T47D (cell line): ENCODE data around the gene SLC44A3.
"Not testable (repeated sequence)": the region's sequence is repeated elsewhere in the genome, so short reads cannot be mapped to it uniquely, and the experiment has no call there.

ENCODE experiments used
- DNase-seq, 2 experiments: peaks; one replicate each; pipeline versions ENCODE4 v3.0.0 to v3.0.0-alpha.2; 2011 to 2012; ENCODE audit warnings: low read depth in 1 of 2, low spot score in 1 of 2
- JUND ChIP-seq: IDR thresholded peaks from 2 replicates; pipeline ENCODE4 v1.6.1; 2012; ENCODE audit warnings: low read depth
- in situ Hi-C: cut with HindIII; loops from 2 replicates; pipeline ENCODE4 v1.10.0; 2016; ENCODE audit warnings: low sequenced_read_pairs, low pct_unique_long_range_greater_than_20kb

Gene SLC44A3

GRCh38 chr1:94928293-94928939, 108.3 kb downstream of the SLC44A3 start:
- no peak for DNase-seq
- TF ChIP-seq JUND: no peak

GRCh38 chr1:94929351-94930217, 109.4 kb downstream of the SLC44A3 start:
- no peak for TF ChIP-seq JUND
- in situ Hi-C loops: no loop called here
- no peak for DNase-seq

More at GRCh38 chr1:94928293-94928939, 108.3 kb downstream of the SLC44A3 start:
- in situ Hi-C loops: no loop called here

- TF ChIP-seq JUND: no peak
- in situ Hi-C loops: no loop called here
- DNase-seq: no peak
These were observed 111.2 kb downstream of the SLC44A3 start for GRCh38 chr1:94931254-94931841.

- in situ Hi-C loops: no loop called here
- TF ChIP-seq JUND: no peak
- DNase-seq: no peak
These were observed 114.4 kb downstream of the SLC44A3 start for GRCh38 chr1:94934551-94934950.

- in situ Hi-C loops: no loop called here
- TF ChIP-seq JUND: no peak
These were observed 114.9 kb downstream of the SLC44A3 start for GRCh38 chr1:94935034-94935433.

GRCh38 chr1:94935476-94935875, 115.3 kb downstream of the SLC44A3 start:
- in situ Hi-C loops: no loop called here
- no peak for DNase-seq
- TF ChIP-seq JUND: no peak

More at GRCh38 chr1:94935034-94935433, 114.9 kb downstream of the SLC44A3 start:
- no peak for DNase-seq

GRCh38 chr1:94936861-94937620, 116.9 kb downstream of the SLC44A3 start:
- TF ChIP-seq JUND: no peak
- no peak for DNase-seq
- in situ Hi-C loops: no loop called here

- TF ChIP-seq JUND: no peak
- no peak for DNase-seq
- in situ Hi-C loops: no loop called here
These were observed 117.7 kb downstream of the SLC44A3 start for GRCh38 chr1:94937820-94938219.

GRCh38 chr1:94940738-94941137, 120.6 kb downstream of the SLC44A3 start:
- in situ Hi-C loops: no loop called here
- DNase-seq: no peak
- no peak for TF ChIP-seq JUND

GRCh38 chr1:94941480-94941879, 121.3 kb downstream of the SLC44A3 start:
- DNase-seq, in situ Hi-C loops: not testable (repeated sequence)

- in situ Hi-C loops: no loop called here
- no peak for DNase-seq
- TF ChIP-seq JUND: no peak
These were observed 122.3 kb downstream of the SLC44A3 start for GRCh38 chr1:94942171-94943128.
